HepG2 (cell line): ENCODE results near the gene EDNRA. TPM values are rescaled to one million over a fixed set of nuclear protein-coding genes. Genes with fewer than 3 reads are reported as not detected.

Experiments
- DR1 ChIP-seq: sonication (generic); formaldehyde crosslinking; IDR thresholded peaks from 2 replicates; pipeline ENCODE4 v1.8.0; 2021; ENCODE audit warnings: mild to moderate bottlenecking, missing genetic modification reagents, inconsistent platforms
- SP140L ChIP-seq: sonication (generic); formaldehyde crosslinking; IDR thresholded peaks from 2 replicates; pipeline ENCODE4 v1.4.0; 2020; ENCODE audit warnings: missing genetic modification reagents, borderline replicate concordance
- ZNF326 ChIP-seq: sonication (generic); formaldehyde crosslinking; IDR thresholded peaks from 2 replicates; pipeline ENCODE4 v1.4.0; 2020; ENCODE audit warnings: missing genetic modification reagents, borderline replicate concordance
- ZNF552 ChIP-seq: sonication (generic); formaldehyde crosslinking; IDR thresholded peaks from 2 replicates; pipeline ENCODE4 v1.9.0; 2022; ENCODE audit warnings: missing genetic modification reagents, mild to moderate bottlenecking, borderline replicate concordance
- ZNF878 ChIP-seq: sonication (generic); formaldehyde crosslinking; IDR thresholded peaks from 2 replicates; pipeline ENCODE4 v1.8.1; 2023; ENCODE audit warnings: mild to moderate bottlenecking, missing genetic modification reagents, moderate library complexity
- ZSCAN9 ChIP-seq: IDR thresholded peaks from 2 replicates; pipeline ENCODE4 v1.6.1; 2016; ENCODE audit warnings: borderline replicate concordance
- polyA plus RNA-seq, 8 experiments: library from polyadenylated mRNA; depleted of rRNA in 3 of 8; stranded (reverse) in 7 of 8; unstranded in 1 of 8; fragments of >200 nt; fragmentation: Illumina TruSeq in 4 of 8; extraction: Trizol in 4 of 8; gene quantifications; 2 replicates each; pipeline versions ENCODE4 v1.2.1 to v1.2.3, GENCODE V29; 2011 to 2016; ENCODE audit warnings: low read depth in 4 of 8, missing spikeins in 1 of 8, mixed read lengths in 1 of 8; ENCODE audit not compliant: insufficient read depth in 1 of 8
- total RNA-seq, 5 experiments: library from RNA; depleted of rRNA; stranded (reverse); fragments of >200 nt; fragmentation: Illumina TruSeq; extraction: Trizol; gene quantifications; 2 replicates each; pipeline ENCODE4 v1.2.3, GENCODE V29; 2016; ENCODE audit warnings: low read depth in 1 of 5
- TF ChIP-seq, protein P1 (sequence below): sonication (generic); formaldehyde crosslinking; IDR thresholded peaks from 2 replicates; pipeline ENCODE4 v1.4.0; 2020; ENCODE audit warnings: missing genetic modification reagents
- TF ChIP-seq, protein P2 (sequence below): sonication (generic); formaldehyde crosslinking; IDR thresholded peaks from 2 replicates; pipeline ENCODE4 v1.5.1; 2020; ENCODE audit warnings: missing genetic modification reagents, mild to moderate bottlenecking, borderline replicate concordance
- TF ChIP-seq, protein P3 (sequence below): sonication (generic); formaldehyde crosslinking; IDR thresholded peaks from 2 replicates; pipeline ENCODE4 v1.5.1; 2020; ENCODE audit warnings: mild to moderate bottlenecking, missing genetic modification reagents, borderline replicate concordance

EDNRA gene
- total and polyA plus RNA-seq, 2 of the 13 experiments (the other 11 are each of a cell fraction or from before 2014, with no cell fraction given) = not detected

DNA sequence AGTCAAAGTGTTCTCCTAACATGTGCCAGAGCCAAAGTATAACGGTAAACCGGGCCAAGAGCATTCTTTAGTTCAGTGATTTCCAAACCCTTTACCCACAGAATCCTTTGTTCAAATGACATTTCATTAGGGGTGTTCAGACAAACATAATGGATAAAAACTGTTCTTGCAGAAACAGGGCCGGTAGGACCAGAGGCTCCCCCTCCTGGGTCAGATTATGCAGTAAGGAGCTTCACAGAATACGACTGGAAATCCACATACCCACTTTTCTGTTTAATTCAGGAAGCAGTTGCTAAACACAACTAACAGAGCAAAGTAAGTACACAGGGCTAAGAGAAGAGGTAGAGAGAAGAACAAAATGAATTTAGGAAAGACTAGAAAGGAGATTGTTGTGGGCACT is 89.7 kb downstream of the EDNRA start (continued):
- TF ChIP-seq ZNF878 (CRISPR knock-in tag) (no peak), ZSCAN9 (CRISPR knock-in tag) (no peak), SP140L (CRISPR knock-in tag) (no peak), ZNF326 (no peak), DR1 (no peak), ZNF552 (CRISPR knock-in tag) (no peak)
- TF ChIP-seq, protein P1, sequence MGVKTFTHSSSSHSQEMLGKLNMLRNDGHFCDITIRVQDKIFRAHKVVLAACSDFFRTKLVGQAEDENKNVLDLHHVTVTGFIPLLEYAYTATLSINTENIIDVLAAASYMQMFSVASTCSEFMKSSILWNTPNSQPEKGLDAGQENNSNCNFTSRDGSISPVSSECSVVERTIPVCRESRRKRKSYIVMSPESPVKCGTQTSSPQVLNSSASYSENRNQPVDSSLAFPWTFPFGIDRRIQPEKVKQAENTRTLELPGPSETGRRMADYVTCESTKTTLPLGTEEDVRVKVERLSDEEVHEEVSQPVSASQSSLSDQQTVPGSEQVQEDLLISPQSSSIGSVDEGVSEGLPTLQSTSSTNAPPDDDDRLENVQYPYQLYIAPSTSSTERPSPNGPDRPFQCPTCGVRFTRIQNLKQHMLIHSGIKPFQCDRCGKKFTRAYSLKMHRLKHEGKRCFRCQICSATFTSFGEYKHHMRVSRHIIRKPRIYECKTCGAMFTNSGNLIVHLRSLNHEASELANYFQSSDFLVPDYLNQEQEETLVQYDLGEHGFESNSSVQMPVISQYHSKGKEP (CRISPR knock-in tag) = no peak
- TF ChIP-seq, protein P2, sequence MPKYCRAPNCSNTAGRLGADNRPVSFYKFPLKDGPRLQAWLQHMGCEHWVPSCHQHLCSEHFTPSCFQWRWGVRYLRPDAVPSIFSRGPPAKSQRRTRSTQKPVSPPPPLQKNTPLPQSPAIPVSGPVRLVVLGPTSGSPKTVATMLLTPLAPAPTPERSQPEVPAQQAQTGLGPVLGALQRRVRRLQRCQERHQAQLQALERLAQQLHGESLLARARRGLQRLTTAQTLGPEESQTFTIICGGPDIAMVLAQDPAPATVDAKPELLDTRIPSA (CRISPR knock-in tag) = no peak
- TF ChIP-seq, protein P3, sequence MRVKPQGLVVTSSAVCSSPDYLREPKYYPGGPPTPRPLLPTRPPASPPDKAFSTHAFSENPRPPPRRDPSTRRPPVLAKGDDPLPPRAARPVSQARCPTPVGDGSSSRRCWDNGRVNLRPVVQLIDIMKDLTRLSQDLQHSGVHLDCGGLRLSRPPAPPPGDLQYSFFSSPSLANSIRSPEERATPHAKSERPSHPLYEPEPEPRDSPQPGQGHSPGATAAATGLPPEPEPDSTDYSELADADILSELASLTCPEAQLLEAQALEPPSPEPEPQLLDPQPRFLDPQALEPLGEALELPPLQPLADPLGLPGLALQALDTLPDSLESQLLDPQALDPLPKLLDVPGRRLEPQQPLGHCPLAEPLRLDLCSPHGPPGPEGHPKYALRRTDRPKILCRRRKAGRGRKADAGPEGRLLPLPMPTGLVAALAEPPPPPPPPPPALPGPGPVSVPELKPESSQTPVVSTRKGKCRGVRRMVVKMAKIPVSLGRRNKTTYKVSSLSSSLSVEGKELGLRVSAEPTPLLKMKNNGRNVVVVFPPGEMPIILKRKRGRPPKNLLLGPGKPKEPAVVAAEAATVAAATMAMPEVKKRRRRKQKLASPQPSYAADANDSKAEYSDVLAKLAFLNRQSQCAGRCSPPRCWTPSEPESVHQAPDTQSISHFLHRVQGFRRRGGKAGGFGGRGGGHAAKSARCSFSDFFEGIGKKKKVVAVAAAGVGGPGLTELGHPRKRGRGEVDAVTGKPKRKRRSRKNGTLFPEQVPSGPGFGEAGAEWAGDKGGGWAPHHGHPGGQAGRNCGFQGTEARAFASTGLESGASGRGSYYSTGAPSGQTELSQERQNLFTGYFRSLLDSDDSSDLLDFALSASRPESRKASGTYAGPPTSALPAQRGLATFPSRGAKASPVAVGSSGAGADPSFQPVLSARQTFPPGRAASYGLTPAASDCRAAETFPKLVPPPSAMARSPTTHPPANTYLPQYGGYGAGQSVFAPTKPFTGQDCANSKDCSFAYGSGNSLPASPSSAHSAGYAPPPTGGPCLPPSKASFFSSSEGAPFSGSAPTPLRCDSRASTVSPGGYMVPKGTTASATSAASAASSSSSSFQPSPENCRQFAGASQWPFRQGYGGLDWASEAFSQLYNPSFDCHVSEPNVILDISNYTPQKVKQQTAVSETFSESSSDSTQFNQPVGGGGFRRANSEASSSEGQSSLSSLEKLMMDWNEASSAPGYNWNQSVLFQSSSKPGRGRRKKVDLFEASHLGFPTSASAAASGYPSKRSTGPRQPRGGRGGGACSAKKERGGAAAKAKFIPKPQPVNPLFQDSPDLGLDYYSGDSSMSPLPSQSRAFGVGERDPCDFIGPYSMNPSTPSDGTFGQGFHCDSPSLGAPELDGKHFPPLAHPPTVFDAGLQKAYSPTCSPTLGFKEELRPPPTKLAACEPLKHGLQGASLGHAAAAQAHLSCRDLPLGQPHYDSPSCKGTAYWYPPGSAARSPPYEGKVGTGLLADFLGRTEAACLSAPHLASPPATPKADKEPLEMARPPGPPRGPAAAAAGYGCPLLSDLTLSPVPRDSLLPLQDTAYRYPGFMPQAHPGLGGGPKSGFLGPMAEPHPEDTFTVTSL (CRISPR knock-in tag) = no peak
